Kidney (tissue), 14 donors: Measurements from ENCODE around the gene CALHM1. TPM values are rescaled to one million over a fixed set of nuclear protein-coding genes. Genes with fewer than 3 reads are reported as not detected.
A peak's percentile ranks its signal among the peaks of the same experiment; 100 is the strongest.

Source experiments
- DNase-seq, 5 donors: peaks; one replicate each; pipeline ENCODE4 v3.0.0-alpha.2; 2013 to 2020
- FAIRE-seq: peaks from 2 replicates; lab custom pipeline; 2012; peaks lifted over from hg19 to GRCh38; lab: Jason Lieb, UNC
- H3K27ac ChIP-seq, 2 donors: one replicate each; pipeline ENCODE4 v1.7.0; 2013; ENCODE audit warnings: low read depth in 2 of 2, low read length in 2 of 2, inconsistent platforms in 1 of 2
- H3K27me3 ChIP-seq: one replicate; pipeline ENCODE4 v1.7.1; 2013; ENCODE audit warnings: low read length, inconsistent platforms; ENCODE audit not compliant: control insufficient read depth, insufficient read depth
- H3K36me3 ChIP-seq, 3 donors: one replicate each; pipeline versions ENCODE4 v1.7.0 to v1.7.1; 2013; ENCODE audit warnings: low read length in 3 of 3, control low read depth in 1 of 3, inconsistent platforms in 1 of 3; ENCODE audit not compliant: insufficient read depth in 3 of 3, control insufficient read depth in 2 of 3
- H3K4me1 ChIP-seq, 3 donors: one replicate each; pipeline versions ENCODE4 v1.7.0 to v1.7.1; 2013; ENCODE audit warnings: low read length in 3 of 3, inconsistent platforms in 1 of 3, low read depth in 1 of 3; ENCODE audit not compliant: control insufficient read depth in 2 of 3, insufficient read depth in 2 of 3
- H3K4me3 ChIP-seq, 3 donors: one replicate each; pipeline versions ENCODE4 v1.7.0 to v1.8.1; 2013; ENCODE audit warnings: low read length in 3 of 3, control low read depth in 1 of 3, inconsistent platforms in 1 of 3
- H3K9ac ChIP-seq, 3 donors: one replicate each; pipeline versions ENCODE4 v1.7.0 to v1.7.1; 2013; ENCODE audit warnings: low read length in 3 of 3, control low read depth in 1 of 3, inconsistent platforms in 1 of 3
- H3K9me3 ChIP-seq, 3 donors: one replicate each; pipeline versions ENCODE4 v1.7.0 to v1.7.1; 2013; ENCODE audit warnings: low read length in 3 of 3, control low read depth in 1 of 3, inconsistent platforms in 1 of 3; ENCODE audit not compliant: control insufficient read depth in 2 of 3, insufficient read depth in 1 of 3
- CTCF ChIP-seq: IDR thresholded peaks from 3 replicates; pipeline ENCODE4 v1.5.1; 2012; ENCODE audit warnings: mild to moderate bottlenecking, moderate library complexity, borderline replicate concordance; ENCODE audit not compliant: insufficient read depth; ENCODE audit errors: extremely low read depth
- intact Hi-C: fragments of 100-400 bp; cut with DNase I; formaldehyde crosslinking; loops from one replicate; pipeline ENCODE4 v1.11.1; 2022
- polyA plus RNA-seq: library from polyadenylated mRNA; stranded (reverse); fragments of 350-450 nt; fragmentation: Illumina TruSeq; extraction: RNeasy Lipid Tissue Mini Kit (QIAGEN cat#74804); gene quantifications from one replicate; pipeline ENCODE4 v1.2.3, GENCODE V29; 2014; ENCODE audit warnings: low read depth, low replicate concordance; ENCODE audit not compliant: insufficient read depth
- total RNA-seq: library from RNA; stranded (reverse); fragmentation: NEBNext Ultra II Directional; extraction: Animal tissue kit (Norgen Biotek cat#: 25700); gene quantifications from one replicate; pipeline ENCODE4 v1.2.1, GENCODE V29; 2021
- donor health status: control.
- donor health status: control.
- donor health status: control.
- donor health status: control.
- donor health status: control.
- donor health status: DM: yes; HTN: yes; CAD: no.
- donor health status: Normal renal cell carcinoma (clear cell type).

CALHM1 gene
- total and polyA plus RNA-seq, 2 donors from 2014 or later: not detected

GRCh38 chr10:103493362-103493915, 34.7 kb upstream of the CALHM1 start, which contains the start of gene NEURL1:
NEURL1 (plus strand) TSS chr10:103493705; CDS start chr10:103494388, 683 bp downstream.
- peaks cover 0 to 4% (median 2%) of the 10 kb centered on the region in 3 donors for H3K4me1 ChIP-seq
- DNase-seq (peak; percentile 63 to 86 (median 67)), FAIRE-seq (no peak)
- H3K9me3 ChIP-seq: no peaks in the 10 kb centered on the region
- no peak within 1 kb of the TSS for H3K27ac ChIP-seq
- no peak for TF ChIP-seq CTCF
- no peaks in the 10 kb centered on the region for H3K36me3 ChIP-seq
- no peak within 1 kb of the TSS for H3K9ac ChIP-seq
- peaks cover 2% of the 10 kb centered on the region for H3K27me3 ChIP-seq
- peak within 1 kb of the TSS in 1 of 3 donors; percentile 39 for H3K4me3 ChIP-seq
- intact Hi-C loops: no loop called here

GRCh38 chr10:103492655-103493261, 34.1 kb upstream of the CALHM1 start:
- Histone ChIP-seq H3K4me3 (no peak overlapping the region), H3K27me3 (peaks cover 2% of the 10 kb centered on the region), H3K27ac (no peak overlapping the region), H3K4me1 (peaks cover 0 to 4% (median 2%) of the 10 kb centered on the region in 3 donors), H3K9me3 (no peaks in the 10 kb centered on the region), H3K36me3 (no peaks in the 10 kb centered on the region), H3K9ac (no peak overlapping the region)
- no peak for TF ChIP-seq CTCF
- DNase-seq (no peak), FAIRE-seq (no peak)
- intact Hi-C loops: no loop called here

- no peak overlapping the region for H3K4me3 ChIP-seq
- H3K36me3 ChIP-seq: no peaks in the 10 kb centered on the region
- H3K27me3 ChIP-seq: peaks cover 2% of the 10 kb centered on the region
- H3K9ac ChIP-seq: no peak overlapping the region
- intact Hi-C loops: no loop called here
- DNase-seq (peak; percentile 74 to 86 (median 80)), FAIRE-seq (no peak)
- no peak for TF ChIP-seq CTCF
- H3K4me1 ChIP-seq: peaks cover 0 to 4% (median 2%) of the 10 kb centered on the region in 3 donors
- H3K27ac ChIP-seq: no peak overlapping the region
- H3K9me3 ChIP-seq: no peaks in the 10 kb centered on the region
Measured at GRCh38 chr10:103491729-103492364, 33.1 kb upstream of the CALHM1 start.
